Measurements from ENCODE around the gene NR4A3. TPM values are rescaled to one million over a fixed set of nuclear protein-coding genes. Genes with fewer than 3 reads are reported as not detected.

Gene NR4A3
- total and polyA plus RNA-seq, 2 of the 13 experiments (the other 11 are each of a cell fraction or from before 2014, with no cell fraction given), result 0.02 to 0.09 TPM

DNA sequence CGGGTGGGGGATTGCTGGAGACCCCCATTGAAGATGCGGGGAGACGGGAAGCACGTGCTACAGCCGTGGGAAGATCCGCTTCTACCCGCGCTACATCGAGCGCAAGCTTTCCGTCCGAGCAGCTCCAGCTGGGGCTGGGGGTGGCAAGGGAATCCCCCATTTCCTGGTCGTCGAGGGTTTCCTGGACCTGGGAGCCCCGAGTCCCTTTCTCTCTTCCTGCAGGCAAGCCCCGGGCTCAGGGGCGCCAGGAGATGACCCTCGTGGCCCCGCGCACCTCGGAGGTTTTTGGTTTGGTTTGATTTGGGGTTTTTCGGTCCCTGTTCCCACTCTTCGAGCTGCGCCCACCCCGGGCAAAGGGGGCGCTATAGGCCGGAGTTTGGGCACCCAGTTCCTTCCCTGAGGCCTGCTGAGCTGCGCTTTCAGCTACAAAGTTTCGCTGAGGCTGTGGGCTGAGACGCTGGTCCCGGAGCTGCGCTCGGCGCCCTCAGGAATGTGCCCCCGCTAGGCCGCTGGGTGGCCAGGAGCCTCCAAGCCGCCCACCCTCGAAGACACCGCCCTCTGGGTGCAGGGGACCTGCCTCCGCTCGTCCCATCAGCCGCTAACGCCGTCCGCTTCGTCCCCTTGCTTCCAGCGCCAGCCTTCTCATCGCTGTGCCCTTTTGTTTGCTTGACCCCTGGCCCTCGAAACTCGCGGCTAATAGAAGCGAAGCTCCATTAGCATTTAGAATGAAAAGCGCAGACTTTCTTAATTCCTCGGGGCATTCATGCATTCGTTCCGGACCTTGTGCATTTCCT lies 2.9 kb downstream of the NR4A3 start (continued):
- TF ChIP-seq, protein P1, sequence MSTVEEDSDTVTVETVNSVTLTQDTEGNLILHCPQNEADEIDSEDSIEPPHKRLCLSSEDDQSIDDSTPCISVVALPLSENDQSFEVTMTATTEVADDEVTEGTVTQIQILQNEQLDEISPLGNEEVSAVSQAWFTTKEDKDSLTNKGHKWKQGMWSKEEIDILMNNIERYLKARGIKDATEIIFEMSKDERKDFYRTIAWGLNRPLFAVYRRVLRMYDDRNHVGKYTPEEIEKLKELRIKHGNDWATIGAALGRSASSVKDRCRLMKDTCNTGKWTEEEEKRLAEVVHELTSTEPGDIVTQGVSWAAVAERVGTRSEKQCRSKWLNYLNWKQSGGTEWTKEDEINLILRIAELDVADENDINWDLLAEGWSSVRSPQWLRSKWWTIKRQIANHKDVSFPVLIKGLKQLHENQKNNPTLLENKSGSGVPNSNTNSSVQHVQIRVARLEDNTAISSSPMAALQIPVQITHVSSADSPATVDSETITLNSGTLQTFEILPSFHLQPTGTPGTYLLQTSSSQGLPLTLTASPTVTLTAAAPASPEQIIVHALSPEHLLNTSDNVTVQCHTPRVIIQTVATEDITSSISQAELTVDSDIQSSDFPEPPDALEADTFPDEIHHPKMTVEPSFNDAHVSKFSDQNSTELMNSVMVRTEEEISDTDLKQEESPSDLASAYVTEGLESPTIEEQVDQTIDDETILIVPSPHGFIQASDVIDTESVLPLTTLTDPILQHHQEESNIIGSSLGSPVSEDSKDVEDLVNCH (CRISPR knock-in tag; IDR thresholded peaks at IDR 0.05), result no peak
- TF ChIP-seq, protein P2, sequence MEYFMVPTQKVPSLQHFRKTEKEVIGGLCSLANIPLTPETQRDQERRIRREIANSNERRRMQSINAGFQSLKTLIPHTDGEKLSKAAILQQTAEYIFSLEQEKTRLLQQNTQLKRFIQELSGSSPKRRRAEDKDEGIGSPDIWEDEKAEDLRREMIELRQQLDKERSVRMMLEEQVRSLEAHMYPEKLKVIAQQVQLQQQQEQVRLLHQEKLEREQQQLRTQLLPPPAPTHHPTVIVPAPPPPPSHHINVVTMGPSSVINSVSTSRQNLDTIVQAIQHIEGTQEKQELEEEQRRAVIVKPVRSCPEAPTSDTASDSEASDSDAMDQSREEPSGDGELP (IDR thresholded peaks at IDR 0.05; ENCODE audit: borderline replicate concordance, low read depth), result no peak
- no peak for TF ChIP-seq ZNF460 (CRISPR knock-in tag; IDR thresholded peaks at IDR 0.05; ENCODE audit: borderline replicate concordance)
- no peak for TF ChIP-seq MAFF (IDR thresholded peaks at IDR 0.05; ENCODE audit: low read depth, low read length)
- no peak for TF ChIP-seq ZNF430 (CRISPR knock-in tag; IDR thresholded peaks at IDR 0.05)
- TF ChIP-seq, protein P3, sequence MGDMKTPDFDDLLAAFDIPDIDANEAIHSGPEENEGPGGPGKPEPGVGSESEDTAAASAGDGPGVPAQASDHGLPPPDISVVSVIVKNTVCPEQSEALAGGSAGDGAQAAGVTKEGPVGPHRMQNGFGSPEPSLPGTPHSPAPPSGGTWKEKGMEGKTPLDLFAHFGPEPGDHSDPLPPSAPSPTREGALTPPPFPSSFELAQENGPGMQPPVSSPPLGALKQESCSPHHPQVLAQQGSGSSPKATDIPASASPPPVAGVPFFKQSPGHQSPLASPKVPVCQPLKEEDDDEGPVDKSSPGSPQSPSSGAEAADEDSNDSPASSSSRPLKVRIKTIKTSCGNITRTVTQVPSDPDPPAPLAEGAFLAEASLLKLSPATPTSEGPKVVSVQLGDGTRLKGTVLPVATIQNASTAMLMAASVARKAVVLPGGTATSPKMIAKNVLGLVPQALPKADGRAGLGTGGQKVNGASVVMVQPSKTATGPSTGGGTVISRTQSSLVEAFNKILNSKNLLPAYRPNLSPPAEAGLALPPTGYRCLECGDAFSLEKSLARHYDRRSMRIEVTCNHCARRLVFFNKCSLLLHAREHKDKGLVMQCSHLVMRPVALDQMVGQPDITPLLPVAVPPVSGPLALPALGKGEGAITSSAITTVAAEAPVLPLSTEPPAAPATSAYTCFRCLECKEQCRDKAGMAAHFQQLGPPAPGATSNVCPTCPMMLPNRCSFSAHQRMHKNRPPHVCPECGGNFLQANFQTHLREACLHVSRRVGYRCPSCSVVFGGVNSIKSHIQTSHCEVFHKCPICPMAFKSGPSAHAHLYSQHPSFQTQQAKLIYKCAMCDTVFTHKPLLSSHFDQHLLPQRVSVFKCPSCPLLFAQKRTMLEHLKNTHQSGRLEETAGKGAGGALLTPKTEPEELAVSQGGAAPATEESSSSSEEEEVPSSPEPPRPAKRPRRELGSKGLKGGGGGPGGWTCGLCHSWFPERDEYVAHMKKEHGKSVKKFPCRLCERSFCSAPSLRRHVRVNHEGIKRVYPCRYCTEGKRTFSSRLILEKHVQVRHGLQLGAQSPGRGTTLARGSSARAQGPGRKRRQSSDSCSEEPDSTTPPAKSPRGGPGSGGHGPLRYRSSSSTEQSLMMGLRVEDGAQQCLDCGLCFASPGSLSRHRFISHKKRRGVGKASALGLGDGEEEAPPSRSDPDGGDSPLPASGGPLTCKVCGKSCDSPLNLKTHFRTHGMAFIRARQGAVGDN (CRISPR knock-in tag; IDR thresholded peaks at IDR 0.05), result peak; percentile 72
- no peak for TF ChIP-seq ZNF557 (CRISPR knock-in tag; IDR thresholded peaks at IDR 0.05)
- TF ChIP-seq NFE2L2 (IDR thresholded peaks at IDR 0.05; ENCODE audit: low read length), result no peak
- TF ChIP-seq ZNF33A (CRISPR knock-in tag; IDR thresholded peaks at IDR 0.05; ENCODE audit: borderline replicate concordance), result no peak
- TF ChIP-seq ZSCAN9 (CRISPR knock-in tag; IDR thresholded peaks at IDR 0.05; ENCODE audit: borderline replicate concordance), result no peak
- TF ChIP-seq, protein P4, sequence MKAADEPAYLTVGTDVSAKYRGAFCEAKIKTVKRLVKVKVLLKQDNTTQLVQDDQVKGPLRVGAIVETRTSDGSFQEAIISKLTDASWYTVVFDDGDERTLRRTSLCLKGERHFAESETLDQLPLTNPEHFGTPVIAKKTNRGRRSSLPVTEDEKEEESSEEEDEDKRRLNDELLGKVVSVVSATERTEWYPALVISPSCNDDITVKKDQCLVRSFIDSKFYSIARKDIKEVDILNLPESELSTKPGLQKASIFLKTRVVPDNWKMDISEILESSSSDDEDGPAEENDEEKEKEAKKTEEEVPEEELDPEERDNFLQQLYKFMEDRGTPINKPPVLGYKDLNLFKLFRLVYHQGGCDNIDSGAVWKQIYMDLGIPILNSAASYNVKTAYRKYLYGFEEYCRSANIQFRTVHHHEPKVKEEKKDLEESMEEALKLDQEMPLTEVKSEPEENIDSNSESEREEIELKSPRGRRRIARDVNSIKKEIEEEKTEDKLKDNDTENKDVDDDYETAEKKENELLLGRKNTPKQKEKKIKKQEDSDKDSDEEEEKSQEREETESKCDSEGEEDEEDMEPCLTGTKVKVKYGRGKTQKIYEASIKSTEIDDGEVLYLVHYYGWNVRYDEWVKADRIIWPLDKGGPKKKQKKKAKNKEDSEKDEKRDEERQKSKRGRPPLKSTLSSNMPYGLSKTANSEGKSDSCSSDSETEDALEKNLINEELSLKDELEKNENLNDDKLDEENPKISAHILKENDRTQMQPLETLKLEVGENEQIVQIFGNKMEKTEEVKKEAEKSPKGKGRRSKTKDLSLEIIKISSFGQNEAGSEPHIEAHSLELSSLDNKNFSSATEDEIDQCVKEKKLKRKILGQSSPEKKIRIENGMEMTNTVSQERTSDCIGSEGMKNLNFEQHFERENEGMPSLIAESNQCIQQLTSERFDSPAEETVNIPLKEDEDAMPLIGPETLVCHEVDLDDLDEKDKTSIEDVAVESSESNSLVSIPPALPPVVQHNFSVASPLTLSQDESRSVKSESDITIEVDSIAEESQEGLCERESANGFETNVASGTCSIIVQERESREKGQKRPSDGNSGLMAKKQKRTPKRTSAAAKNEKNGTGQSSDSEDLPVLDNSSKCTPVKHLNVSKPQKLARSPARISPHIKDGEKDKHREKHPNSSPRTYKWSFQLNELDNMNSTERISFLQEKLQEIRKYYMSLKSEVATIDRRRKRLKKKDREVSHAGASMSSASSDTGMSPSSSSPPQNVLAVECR (CRISPR knock-in tag; IDR thresholded peaks at IDR 0.05; ENCODE audit: borderline replicate concordance), result no peak
- no peak for TF ChIP-seq ZNF746 (CRISPR knock-in tag; IDR thresholded peaks at IDR 0.05)
- no peak for TF ChIP-seq ZNF674 (CRISPR knock-in tag; IDR thresholded peaks at IDR 0.05; ENCODE audit: low read depth)
- no peak for TF ChIP-seq GATAD1 (CRISPR knock-in tag; IDR thresholded peaks at IDR 0.05)
- TF ChIP-seq, protein P5, sequence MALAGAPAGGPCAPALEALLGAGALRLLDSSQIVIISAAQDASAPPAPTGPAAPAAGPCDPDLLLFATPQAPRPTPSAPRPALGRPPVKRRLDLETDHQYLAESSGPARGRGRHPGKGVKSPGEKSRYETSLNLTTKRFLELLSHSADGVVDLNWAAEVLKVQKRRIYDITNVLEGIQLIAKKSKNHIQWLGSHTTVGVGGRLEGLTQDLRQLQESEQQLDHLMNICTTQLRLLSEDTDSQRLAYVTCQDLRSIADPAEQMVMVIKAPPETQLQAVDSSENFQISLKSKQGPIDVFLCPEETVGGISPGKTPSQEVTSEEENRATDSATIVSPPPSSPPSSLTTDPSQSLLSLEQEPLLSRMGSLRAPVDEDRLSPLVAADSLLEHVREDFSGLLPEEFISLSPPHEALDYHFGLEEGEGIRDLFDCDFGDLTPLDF (CRISPR knock-in tag; IDR thresholded peaks at IDR 0.05), result no peak
- TF ChIP-seq SPEN (CRISPR knock-in tag; IDR thresholded peaks at IDR 0.05; ENCODE audit: low read depth), result no peak

Data from HepG2 (cell line).